HuH-7 (cell line): ENCODE results near the gene PITPNM2.

Source experiments
- DNase-seq: peaks from one replicate; pipeline ENCODE4 v3.0.0; 2011; ENCODE audit warnings: low spot score

The PITPNM2 gene

GRCh38 chr12:123143736-123144461, 7.0 kb downstream of the PITPNM2 start:
- DNase-seq: no peak

- DNase-seq: peak; percentile 42
These were observed 7.8 kb downstream of the PITPNM2 start for GRCh38 chr12:123142921-123143735.

GRCh38 chr12:123142518-123142840, 8.4 kb downstream of the PITPNM2 start:
- DNase-seq: no peak

- DNase-seq: peak; percentile 20
These were observed 9.0 kb downstream of the PITPNM2 start for GRCh38 chr12:123141615-123142517.

GRCh38 chr12:123140676-123141614, 9.9 kb downstream of the PITPNM2 start:
- no peak for DNase-seq

GRCh38 chr12:123139926-123140675, 10.8 kb downstream of the PITPNM2 start:
- DNase-seq: no peak

- DNase-seq: no peak
These were observed 15.2 kb downstream of the PITPNM2 start for GRCh38 chr12:123135688-123136087.

GRCh38 chr12:123134826-123135225, 16.1 kb downstream of the PITPNM2 start:
- DNase-seq: no peak

GRCh38 chr12:123134271-123134671, 16.6 kb downstream of the PITPNM2 start:
- DNase-seq: no peak

GRCh38 chr12:123133701-123134100, 17.2 kb downstream of the PITPNM2 start:
- no peak for DNase-seq

GRCh38 chr12:123132951-123133619, 17.8 kb downstream of the PITPNM2 start:
- no peak for DNase-seq

GRCh38 chr12:123131879-123132402, 18.9 kb downstream of the PITPNM2 start:
- DNase-seq: no peak

- no peak for DNase-seq
These were observed 19.5 kb downstream of the PITPNM2 start for GRCh38 chr12:123131291-123131832.

GRCh38 chr12:123129621-123130020, 21.3 kb downstream of the PITPNM2 start:
- no peak for DNase-seq

GRCh38 chr12:123127182-123127495, 23.8 kb downstream of the PITPNM2 start:
- DNase-seq: no peak

- DNase-seq: no peak
These were observed 24.4 kb downstream of the PITPNM2 start for GRCh38 chr12:123126294-123127181.

- DNase-seq: no peak
These were observed 28.3 kb downstream of the PITPNM2 start for GRCh38 chr12:123122626-123123025.

- no peak for DNase-seq
These were observed 29.2 kb downstream of the PITPNM2 start for GRCh38 chr12:123121670-123122069.
